Measurements from ENCODE around the gene AUH.

Gene AUH

DNA sequence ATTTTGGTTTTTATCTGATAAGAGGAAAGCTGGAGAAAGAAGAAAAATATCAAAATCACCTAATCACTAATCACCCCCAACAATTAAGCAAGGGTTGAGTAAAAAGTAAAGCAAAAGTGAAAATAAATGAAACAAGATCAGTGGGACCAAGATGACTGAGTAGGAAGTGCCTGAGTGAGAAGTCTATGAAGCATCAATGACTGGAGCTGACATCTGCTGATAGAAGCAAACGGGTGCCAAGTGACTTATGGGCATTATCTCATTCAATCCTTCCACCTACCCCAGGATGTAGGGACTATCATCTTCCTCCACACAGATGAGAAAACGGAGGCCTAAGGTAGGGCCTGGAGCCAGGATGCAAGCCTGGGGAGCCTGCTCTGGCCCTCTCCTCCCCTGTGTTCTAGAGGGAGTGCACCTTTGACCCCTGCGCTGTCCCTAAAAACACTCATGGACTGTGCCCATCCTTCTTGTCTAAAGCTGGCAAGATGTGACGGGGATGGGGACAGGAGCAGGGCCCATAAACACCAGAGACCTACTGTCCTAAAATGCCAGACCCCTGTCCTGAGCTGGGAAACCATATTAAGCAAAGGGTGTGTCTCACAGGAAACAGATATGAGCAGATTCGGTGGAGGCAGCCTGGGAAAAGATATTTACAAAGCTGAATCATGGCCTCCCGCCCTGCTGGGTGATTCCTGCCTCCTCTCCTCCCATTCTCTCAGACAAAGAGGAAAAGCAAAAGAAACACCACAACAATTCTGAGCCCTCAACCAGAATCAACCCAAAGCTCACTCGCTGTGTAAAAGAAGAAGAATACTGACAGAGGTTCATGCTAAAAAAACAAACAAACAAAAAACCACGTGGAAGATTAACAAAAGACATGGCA lies 116.0 kb downstream of the AUH start:
- Histone ChIP-seq H3K27ac (ENCODE audit: low read depth, low read length) (peak overlapping the region; percentile 48), H3K4me1 (ENCODE audit: control insufficient read depth, insufficient read depth, low read length) (peaks cover 17% of the 10 kb centered on the region), H3K9ac (ENCODE audit: low read depth, low read length) (no peak overlapping the region), H3K9me3 (ENCODE audit: control insufficient read depth, insufficient read depth, low read length) (no peaks in the 10 kb centered on the region), H3K36me3 (ENCODE audit: control insufficient read depth, insufficient read depth, low read length) (no peaks in the 10 kb centered on the region), H3K27me3 (ENCODE audit: control insufficient read depth, insufficient read depth, low read length) (no peaks in the 10 kb centered on the region), H3K4me3 (ENCODE audit: low read depth, low read length) (no peak overlapping the region)

DNA sequence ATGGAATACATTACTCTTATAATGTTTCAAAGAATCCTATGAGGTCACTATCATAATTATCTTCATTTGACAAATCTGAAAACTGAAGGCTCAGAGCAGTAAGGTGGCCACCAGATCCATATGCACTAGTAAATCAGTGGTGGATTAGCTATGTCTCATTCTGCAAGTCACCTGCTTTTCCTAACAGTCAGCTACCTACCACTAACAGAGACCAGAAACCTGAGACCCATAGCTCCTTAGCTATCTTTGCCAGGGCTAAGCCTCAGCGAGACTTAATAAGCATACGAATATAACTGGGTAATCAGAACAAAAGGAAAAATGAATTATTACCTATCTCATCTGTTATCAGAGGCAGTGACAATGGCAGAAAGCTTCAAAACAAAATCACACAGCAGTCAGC lies 118.7 kb downstream of the AUH start:
- Histone ChIP-seq H3K4me1 (ENCODE audit: control insufficient read depth, insufficient read depth, low read length) (peaks cover 17% of the 10 kb centered on the region), H3K36me3 (ENCODE audit: control insufficient read depth, insufficient read depth, low read length) (no peaks in the 10 kb centered on the region), H3K9me3 (ENCODE audit: control insufficient read depth, insufficient read depth, low read length) (no peaks in the 10 kb centered on the region), H3K27me3 (ENCODE audit: control insufficient read depth, insufficient read depth, low read length) (no peaks in the 10 kb centered on the region), H3K4me3 (ENCODE audit: low read depth, low read length) (no peak overlapping the region), H3K27ac (ENCODE audit: low read depth, low read length) (no peak overlapping the region), H3K9ac (ENCODE audit: low read depth, low read length) (no peak overlapping the region)

DNA sequence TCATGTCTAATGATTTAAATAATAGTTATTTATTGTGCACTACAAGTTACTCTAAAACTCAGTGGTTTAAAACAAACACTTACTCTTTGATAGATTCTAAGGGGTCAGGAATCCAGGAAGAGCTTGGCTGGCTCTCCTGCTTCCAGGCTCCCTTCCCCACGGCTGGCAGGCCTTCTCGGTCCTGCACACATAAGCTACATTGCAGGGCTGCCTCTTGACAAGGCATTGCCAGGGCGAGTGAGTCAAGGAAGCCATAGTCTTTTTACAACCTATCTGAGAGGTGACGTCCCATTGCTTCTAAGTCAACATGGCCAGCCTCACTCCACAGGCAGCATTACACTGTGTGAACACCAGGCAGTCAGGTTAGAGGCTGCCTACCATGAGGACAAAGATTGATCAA lies 119.8 kb downstream of the AUH start:
- no peak overlapping the region for H3K27ac ChIP-seq (ENCODE audit: low read depth, low read length)
- H3K9me3 ChIP-seq (ENCODE audit: control insufficient read depth, insufficient read depth, low read length) = no peaks in the 10 kb centered on the region
- H3K4me1 ChIP-seq (ENCODE audit: control insufficient read depth, insufficient read depth, low read length) = peaks cover 17% of the 10 kb centered on the region
- H3K4me3 ChIP-seq (ENCODE audit: low read depth, low read length) = no peak overlapping the region
- H3K9ac ChIP-seq (ENCODE audit: low read depth, low read length) = no peak overlapping the region
- H3K27me3 ChIP-seq (ENCODE audit: control insufficient read depth, insufficient read depth, low read length) = no peaks in the 10 kb centered on the region
- H3K36me3 ChIP-seq (ENCODE audit: control insufficient read depth, insufficient read depth, low read length) = no peaks in the 10 kb centered on the region

GRCh38 chr9:91240596-91241165 lies 121.0 kb downstream of the AUH start:
- H3K9ac ChIP-seq (ENCODE audit: low read depth, low read length) = no peak overlapping the region

GRCh38 chr9:91239367-91240111 lies 122.2 kb downstream of the AUH start:
- H3K9ac ChIP-seq (ENCODE audit: low read depth, low read length) = no peak overlapping the region
- peaks cover 11% of the 10 kb centered on the region for H3K4me1 ChIP-seq (ENCODE audit: control insufficient read depth, insufficient read depth, low read length)
- H3K27ac ChIP-seq (ENCODE audit: low read depth, low read length) = no peak overlapping the region

More at GRCh38 chr9:91240596-91241165, 121.0 kb downstream of the AUH start:
- no peaks in the 10 kb centered on the region for H3K9me3 ChIP-seq (ENCODE audit: control insufficient read depth, insufficient read depth, low read length)
- H3K36me3 ChIP-seq (ENCODE audit: control insufficient read depth, insufficient read depth, low read length) = no peaks in the 10 kb centered on the region
- no peak overlapping the region for H3K4me3 ChIP-seq (ENCODE audit: low read depth, low read length)
- H3K27ac ChIP-seq (ENCODE audit: low read depth, low read length) = no peak overlapping the region
- no peaks in the 10 kb centered on the region for H3K27me3 ChIP-seq (ENCODE audit: control insufficient read depth, insufficient read depth, low read length)
- peaks cover 11% of the 10 kb centered on the region for H3K4me1 ChIP-seq (ENCODE audit: control insufficient read depth, insufficient read depth, low read length)

DNA sequence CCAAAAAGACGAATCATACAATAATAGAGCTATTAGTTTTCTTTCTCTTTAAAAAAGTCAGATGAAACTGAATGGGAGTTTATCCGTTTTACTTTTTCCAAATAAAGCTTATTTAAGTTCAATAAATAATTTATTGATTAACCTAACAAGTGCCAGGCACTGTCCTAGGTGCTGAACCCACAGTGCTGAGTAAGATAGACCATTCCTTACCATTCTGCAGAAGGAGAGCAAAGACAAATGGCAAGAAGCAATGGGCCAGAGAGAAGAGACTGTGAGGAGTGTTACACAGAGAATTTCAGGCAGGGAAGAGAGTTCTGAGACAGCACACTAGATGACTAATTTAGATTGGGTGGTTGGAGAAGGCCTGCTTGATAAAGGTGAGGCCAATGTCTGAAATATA lies 127.2 kb downstream of the AUH start:
- no peaks in the 10 kb centered on the region for H3K27me3 ChIP-seq (ENCODE audit: control insufficient read depth, insufficient read depth, low read length)
- H3K4me3 ChIP-seq (ENCODE audit: low read depth, low read length) = no peak overlapping the region
- no peaks in the 10 kb centered on the region; the same call in 1 of the 2 replicates for H3K9me3 ChIP-seq (ENCODE audit: control insufficient read depth, insufficient read depth, low read length)
- no peak overlapping the region for H3K27ac ChIP-seq (ENCODE audit: low read depth, low read length)
- H3K4me1 ChIP-seq (ENCODE audit: control insufficient read depth, insufficient read depth, low read length) = no peaks in the 10 kb centered on the region
- no peaks in the 10 kb centered on the region for H3K36me3 ChIP-seq (ENCODE audit: control insufficient read depth, insufficient read depth, low read length)
- H3K9ac ChIP-seq (ENCODE audit: low read depth, low read length) = no peak overlapping the region

More at GRCh38 chr9:91239367-91240111, 122.2 kb downstream of the AUH start:
- H3K9me3 ChIP-seq (ENCODE audit: control insufficient read depth, insufficient read depth, low read length) = no peaks in the 10 kb centered on the region
- H3K27me3 ChIP-seq (ENCODE audit: control insufficient read depth, insufficient read depth, low read length) = no peaks in the 10 kb centered on the region
- H3K36me3 ChIP-seq (ENCODE audit: control insufficient read depth, insufficient read depth, low read length) = no peaks in the 10 kb centered on the region
- no peak overlapping the region for H3K4me3 ChIP-seq (ENCODE audit: low read depth, low read length)

GRCh38 chr9:91231619-91232018 lies 130.1 kb downstream of the AUH start:
- Histone ChIP-seq H3K9me3 (ENCODE audit: control insufficient read depth, insufficient read depth, low read length) (no peaks in the 10 kb centered on the region; the same call in 1 of the 2 replicates), H3K4me1 (ENCODE audit: control insufficient read depth, insufficient read depth, low read length) (no peaks in the 10 kb centered on the region), H3K27me3 (ENCODE audit: control insufficient read depth, insufficient read depth, low read length) (no peaks in the 10 kb centered on the region), H3K9ac (ENCODE audit: low read depth, low read length) (no peak overlapping the region), H3K27ac (ENCODE audit: low read depth, low read length) (no peak overlapping the region), H3K36me3 (ENCODE audit: control insufficient read depth, insufficient read depth, low read length) (no peaks in the 10 kb centered on the region), H3K4me3 (ENCODE audit: low read depth, low read length) (no peak overlapping the region)

DNA sequence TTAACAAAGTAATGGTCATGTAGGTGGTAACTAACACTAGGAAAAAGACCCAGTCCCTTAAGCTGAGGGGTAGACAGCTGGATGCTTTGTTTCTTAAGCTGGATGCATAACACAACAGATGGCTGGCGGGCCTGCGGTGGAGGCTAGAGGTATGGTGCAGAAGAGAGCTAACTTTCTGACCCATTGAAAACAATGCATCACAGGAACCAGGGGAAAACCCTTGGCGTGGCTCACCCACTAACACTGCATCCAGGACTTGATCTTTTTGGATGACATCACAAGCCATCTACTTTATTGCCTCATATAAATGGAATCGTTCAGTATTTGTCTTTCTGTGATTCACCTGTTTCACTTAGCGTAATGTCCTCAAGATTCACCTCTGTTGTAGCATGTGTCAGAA lies 138.7 kb downstream of the AUH start:
- H3K27me3 ChIP-seq (ENCODE audit: control insufficient read depth, insufficient read depth, low read length) = no peaks in the 10 kb centered on the region
- no peaks in the 10 kb centered on the region for H3K9me3 ChIP-seq (ENCODE audit: control insufficient read depth, insufficient read depth, low read length)
- H3K27ac ChIP-seq (ENCODE audit: low read depth, low read length) = no peak overlapping the region
- peaks cover 1% of the 10 kb centered on the region; the same call in 1 of the 2 replicates for H3K4me1 ChIP-seq (ENCODE audit: control insufficient read depth, insufficient read depth, low read length)
- peaks cover 22% of the 10 kb centered on the region for H3K36me3 ChIP-seq (ENCODE audit: control insufficient read depth, insufficient read depth, low read length)
- no peak overlapping the region for H3K9ac ChIP-seq (ENCODE audit: low read depth, low read length)
- no peak overlapping the region for H3K4me3 ChIP-seq (ENCODE audit: low read depth, low read length)

- no peaks in the 10 kb centered on the region for H3K9me3 ChIP-seq (ENCODE audit: control insufficient read depth, insufficient read depth, low read length)
- no peaks in the 10 kb centered on the region for H3K27me3 ChIP-seq (ENCODE audit: control insufficient read depth, insufficient read depth, low read length)
- peaks cover 22% of the 10 kb centered on the region for H3K36me3 ChIP-seq (ENCODE audit: control insufficient read depth, insufficient read depth, low read length)
- H3K27ac ChIP-seq (ENCODE audit: low read depth, low read length) = no peak overlapping the region
- peaks cover 7% of the 10 kb centered on the region for H3K4me1 ChIP-seq (ENCODE audit: control insufficient read depth, insufficient read depth, low read length)
- no peak overlapping the region for H3K9ac ChIP-seq (ENCODE audit: low read depth, low read length)
- H3K4me3 ChIP-seq (ENCODE audit: low read depth, low read length) = no peak overlapping the region
Measured at GRCh38 chr9:91222457-91222856, 139.3 kb downstream of the AUH start.

DNA sequence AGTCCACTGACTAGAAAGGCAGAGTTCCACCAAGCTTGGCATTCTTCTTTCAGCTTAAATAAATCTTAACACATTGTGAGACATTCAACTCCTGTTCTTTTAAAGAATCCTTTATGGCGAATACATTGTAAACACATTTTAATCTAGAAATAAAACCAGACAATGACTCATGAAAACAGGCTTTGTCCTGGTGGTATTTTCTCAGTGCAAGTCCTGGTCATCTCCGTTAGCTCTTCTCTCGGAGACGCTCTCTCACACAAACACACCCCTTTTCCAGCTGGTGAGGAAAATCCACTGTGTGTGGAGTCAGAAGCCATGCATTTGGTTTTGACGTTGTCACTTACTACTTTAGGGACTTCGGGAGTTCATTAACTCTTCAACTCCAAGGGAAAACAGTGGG lies 140.4 kb downstream of the AUH start:
- Histone ChIP-seq H3K4me1 (ENCODE audit: control insufficient read depth, insufficient read depth, low read length) (peaks cover 13% of the 10 kb centered on the region), H3K27ac (ENCODE audit: low read depth, low read length) (no peak overlapping the region), H3K4me3 (ENCODE audit: low read depth, low read length) (no peak overlapping the region), H3K9ac (ENCODE audit: low read depth, low read length) (no peak overlapping the region), H3K36me3 (ENCODE audit: control insufficient read depth, insufficient read depth, low read length) (peaks cover 22% of the 10 kb centered on the region), H3K9me3 (ENCODE audit: control insufficient read depth, insufficient read depth, low read length) (no peaks in the 10 kb centered on the region), H3K27me3 (ENCODE audit: control insufficient read depth, insufficient read depth, low read length) (no peaks in the 10 kb centered on the region)

Data from HUES48 (cell line).